Spleen (tissue), 7 donors: ENCODE measurements around the gene SLC29A1.
A peak's percentile ranks its signal among the peaks of the same experiment; 100 is the strongest.

Source experiments
- POLR2A ChIP-seq, 3 donors: fragments of 450-650 bp; IDR thresholded peaks; one replicate each; pipeline ENCODE4 v1.5.1; 2017; ENCODE audit warnings: antibody characterized with exemption in 3 of 3, mild to moderate bottlenecking in 1 of 3
- POLR2AphosphoS5 ChIP-seq, 3 donors: sonication (generic); formaldehyde crosslinking; IDR thresholded peaks; one replicate each; pipeline ENCODE4 v1.5.1; 2017; ENCODE audit warnings: antibody characterized with exemption in 3 of 3
- TF ChIP-seq, protein P1 (sequence below), 11 experiments: fragments of 200-600 bp in 7 of 11; fragments of 450-650 bp in 4 of 11; sonication (generic) in 4 of 11; IDR thresholded peaks in 8 of 11; conservative IDR thresholded peaks in 3 of 11; 1 replicate in 7 of 11; 2 replicates in 4 of 11; pipeline versions ENCODE4 v1.4.0 to v1.8.0; 2016 to 2021; ENCODE audit warnings: antibody characterized with exemption in 11 of 11, inconsistent platforms in 4 of 11, mild to moderate bottlenecking in 1 of 11
- donor health status: DM: no; HTN: no; CAD: no; lungs with moderate emphysema.
- donor health status: DM: no; HTN: no; CAD: no.
- donor health status: DM: no; HTN: no; CAD: no.

DNA sequence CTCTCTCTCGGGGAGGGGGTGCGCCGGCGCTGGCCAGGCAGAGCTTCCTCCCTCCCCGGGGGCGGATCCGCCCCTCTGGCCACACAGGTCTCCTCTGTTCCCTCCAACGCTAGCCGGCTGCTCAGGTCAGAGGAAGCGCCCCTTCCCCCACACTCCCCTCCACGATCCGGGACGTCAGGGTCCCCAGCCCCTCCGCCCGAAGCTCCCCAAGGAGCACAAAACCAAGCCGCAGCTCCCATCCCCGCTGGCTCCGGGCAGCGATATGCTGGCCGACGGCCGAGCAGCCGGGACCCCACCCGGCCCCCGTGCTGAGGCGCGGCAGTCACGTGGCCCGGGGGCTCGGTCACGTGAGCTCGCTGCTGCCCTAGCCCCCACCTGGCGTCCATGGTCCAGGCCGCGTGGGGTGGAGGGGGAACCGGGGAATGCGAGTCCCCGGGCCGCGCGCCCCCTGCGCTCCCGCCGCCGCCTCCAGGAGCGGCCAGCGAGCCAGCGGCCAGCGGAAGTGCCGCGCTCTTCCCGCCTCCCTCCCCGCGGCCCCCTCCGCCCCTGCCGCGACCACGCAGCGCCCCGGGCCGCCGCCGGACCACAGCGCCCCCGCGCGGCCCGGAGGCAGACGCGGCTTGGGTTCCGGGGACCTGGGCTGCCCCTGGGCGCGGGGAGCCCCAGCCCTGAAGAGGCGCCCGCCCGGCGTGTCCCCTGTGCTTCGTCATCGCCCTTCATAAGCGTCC is 33.8 kb downstream of the SLC29A1 start, which contains the start of gene SLC35B2:
- TF ChIP-seq, protein P1, sequence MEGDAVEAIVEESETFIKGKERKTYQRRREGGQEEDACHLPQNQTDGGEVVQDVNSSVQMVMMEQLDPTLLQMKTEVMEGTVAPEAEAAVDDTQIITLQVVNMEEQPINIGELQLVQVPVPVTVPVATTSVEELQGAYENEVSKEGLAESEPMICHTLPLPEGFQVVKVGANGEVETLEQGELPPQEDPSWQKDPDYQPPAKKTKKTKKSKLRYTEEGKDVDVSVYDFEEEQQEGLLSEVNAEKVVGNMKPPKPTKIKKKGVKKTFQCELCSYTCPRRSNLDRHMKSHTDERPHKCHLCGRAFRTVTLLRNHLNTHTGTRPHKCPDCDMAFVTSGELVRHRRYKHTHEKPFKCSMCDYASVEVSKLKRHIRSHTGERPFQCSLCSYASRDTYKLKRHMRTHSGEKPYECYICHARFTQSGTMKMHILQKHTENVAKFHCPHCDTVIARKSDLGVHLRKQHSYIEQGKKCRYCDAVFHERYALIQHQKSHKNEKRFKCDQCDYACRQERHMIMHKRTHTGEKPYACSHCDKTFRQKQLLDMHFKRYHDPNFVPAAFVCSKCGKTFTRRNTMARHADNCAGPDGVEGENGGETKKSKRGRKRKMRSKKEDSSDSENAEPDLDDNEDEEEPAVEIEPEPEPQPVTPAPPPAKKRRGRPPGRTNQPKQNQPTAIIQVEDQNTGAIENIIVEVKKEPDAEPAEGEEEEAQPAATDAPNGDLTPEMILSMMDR (IDR thresholded peaks at IDR 0.05 in 8 of 11, conservative IDR thresholded peaks at IDR 0.05 in 3 of 11) = peak in 9 of 11 experiments; percentile 22 to 94 (median 83)
- TF ChIP-seq POLR2A (IDR thresholded peaks at IDR 0.05) (peak in 1 of 3 donors; percentile 38), POLR2AphosphoS5 (IDR thresholded peaks at IDR 0.05) (peak; percentile 79 to 90 (median 84))
